Measurements from ENCODE around the gene UNC5B.

DNA sequence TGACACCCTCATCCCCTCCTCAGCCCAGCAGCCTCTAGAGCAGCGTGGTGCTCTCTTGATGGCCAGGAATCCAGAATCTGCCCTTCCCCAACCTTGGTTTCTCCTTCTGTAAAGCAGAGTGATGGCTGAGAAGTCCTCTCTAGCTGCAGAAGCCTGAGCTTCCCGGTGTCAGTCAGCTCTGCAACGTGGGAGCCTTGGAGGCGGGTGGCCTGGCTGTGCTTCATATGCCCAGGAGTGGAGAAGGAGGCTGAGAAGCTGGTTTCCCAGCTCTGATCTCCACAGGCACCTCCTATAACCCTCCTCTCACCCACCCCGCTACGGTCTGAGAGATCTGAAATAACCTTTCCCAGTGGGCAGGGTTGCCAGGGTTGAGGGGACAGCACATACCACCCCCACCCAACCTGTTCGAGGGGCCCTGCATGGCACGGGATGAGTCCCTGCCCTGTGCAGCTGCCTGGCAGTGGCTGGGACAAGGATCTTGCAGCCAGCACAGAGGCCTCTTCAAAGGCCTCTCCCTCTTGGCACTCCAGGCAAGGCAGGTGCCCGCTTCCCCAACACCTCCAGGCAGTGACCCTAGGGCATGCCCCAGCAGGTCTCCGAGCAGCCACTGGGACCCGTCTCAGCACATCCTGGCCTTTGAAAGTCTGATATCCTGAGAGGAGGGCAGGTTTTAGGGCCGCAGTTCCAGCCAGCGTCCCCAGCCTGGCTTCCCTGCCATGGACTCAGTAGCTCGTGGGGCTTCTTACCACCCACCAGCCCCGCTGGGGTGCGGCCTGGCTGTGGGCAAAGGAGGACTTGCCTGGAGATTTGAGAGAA lies 88.4 kb downstream of the UNC5B start:
- TF ChIP-seq, protein P1, sequence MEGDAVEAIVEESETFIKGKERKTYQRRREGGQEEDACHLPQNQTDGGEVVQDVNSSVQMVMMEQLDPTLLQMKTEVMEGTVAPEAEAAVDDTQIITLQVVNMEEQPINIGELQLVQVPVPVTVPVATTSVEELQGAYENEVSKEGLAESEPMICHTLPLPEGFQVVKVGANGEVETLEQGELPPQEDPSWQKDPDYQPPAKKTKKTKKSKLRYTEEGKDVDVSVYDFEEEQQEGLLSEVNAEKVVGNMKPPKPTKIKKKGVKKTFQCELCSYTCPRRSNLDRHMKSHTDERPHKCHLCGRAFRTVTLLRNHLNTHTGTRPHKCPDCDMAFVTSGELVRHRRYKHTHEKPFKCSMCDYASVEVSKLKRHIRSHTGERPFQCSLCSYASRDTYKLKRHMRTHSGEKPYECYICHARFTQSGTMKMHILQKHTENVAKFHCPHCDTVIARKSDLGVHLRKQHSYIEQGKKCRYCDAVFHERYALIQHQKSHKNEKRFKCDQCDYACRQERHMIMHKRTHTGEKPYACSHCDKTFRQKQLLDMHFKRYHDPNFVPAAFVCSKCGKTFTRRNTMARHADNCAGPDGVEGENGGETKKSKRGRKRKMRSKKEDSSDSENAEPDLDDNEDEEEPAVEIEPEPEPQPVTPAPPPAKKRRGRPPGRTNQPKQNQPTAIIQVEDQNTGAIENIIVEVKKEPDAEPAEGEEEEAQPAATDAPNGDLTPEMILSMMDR (IDR thresholded peaks at IDR 0.05): no peak
- no peak for TF ChIP-seq POLR2A (IDR thresholded peaks at IDR 0.05)

All from thyroid gland (tissue), 4 donors.